ENCODE data around the gene ENC1. TPM values are rescaled to one million over a fixed set of nuclear protein-coding genes. Genes with fewer than 3 reads are reported as not detected.

The ENC1 gene
- total and polyA plus RNA-seq, 2 of the 4 experiments (the other 2 are of a cell fraction) = 25.6 to 70.8 TPM

GRCh38 chr5:74582853-74583252 is 57.7 kb downstream of the ENC1 start:
- dilution Hi-C loops (cut with HindIII; ENCODE audit: low sequenced_read_pairs, unreplicated experiment) = no loop called here
- no peaks in the 10 kb centered on the region for H3K79me1 ChIP-seq (ENCODE audit: low read depth in 1 of 2, low read length in 2 of 2)
- H3K4me1 ChIP-seq (ENCODE audit: control insufficient read depth, insufficient read depth, low read length) = no peaks in the 10 kb centered on the region
- TF ChIP-seq USF2 (IDR thresholded peaks at IDR 0.05; ENCODE audit: low read depth, low read length) = no peak
- TF ChIP-seq POLR2A (IDR thresholded peaks at IDR 0.05; ENCODE audit: low read depth, low read length) = no peak
- no peak for TF ChIP-seq FOS (IDR thresholded peaks at IDR 0.05; ENCODE audit: low read depth, low read length)
- TF ChIP-seq NFE2L2 (IDR thresholded peaks at IDR 0.05; ENCODE audit: low read depth, low read length) = no peak
- TF ChIP-seq CTCF (conservative IDR thresholded peaks at IDR 0.05; ENCODE audit: low read depth, low read length) = no peak
- no peak for TF ChIP-seq RFX5 (IDR thresholded peaks at IDR 0.05; ENCODE audit: low read depth, low read length)
- TF ChIP-seq MAZ (IDR thresholded peaks at IDR 0.05; ENCODE audit: borderline replicate concordance, low read depth, low read length) = no peak
- H3K9me3 ChIP-seq (ENCODE audit: control insufficient read depth, insufficient read depth, low read length) = no peaks in the 10 kb centered on the region
- no peak overlapping the region for H3K4me3 ChIP-seq (ENCODE audit: insufficient read depth, low read depth, low read length)
- H3K27ac ChIP-seq (ENCODE audit: insufficient read depth, low read length) = no peak overlapping the region
- intact Hi-C loops (cut with micrococcal nuclease) = no loop called here
- no peak overlapping the region for H3K23ac ChIP-seq (ENCODE audit: low read depth, low read length)
- H3K14ac ChIP-seq (replicated peaks; ENCODE audit: low read depth, low read length) = no peak overlapping the region
- ATAC-seq (ENCODE audit: low read depth) (no peak), DNase-seq (no peak)
- H4K91ac ChIP-seq (ENCODE audit: insufficient read depth, low read depth, low read length) = no peak overlapping the region
- ChIA-PET POLR2A (ENCODE audit: unreplicated experiment) (no interaction called here), CTCF (no interaction called here)
- in situ Hi-C loops (cut with MboI; ENCODE audit: low sequenced_read_pairs) = no loop called here
- H3K18ac ChIP-seq (ENCODE audit: low read depth, low read length) = no peak overlapping the region
- H2BK15ac ChIP-seq (ENCODE audit: low read depth, low read length) = no peak overlapping the region
- no peak overlapping the region for H2AK5ac ChIP-seq (ENCODE audit: low read depth, low read length)
- no peak overlapping the region for H2AFZ ChIP-seq (replicated peaks; ENCODE audit: low read length, poor library complexity)
- H4K20me1 ChIP-seq (ENCODE audit: insufficient read depth, low read length) = no peaks in the 10 kb centered on the region
- no peaks in the 10 kb centered on the region for H3K9me1 ChIP-seq (ENCODE audit: insufficient read depth, low read length)
- H2BK5ac ChIP-seq (ENCODE audit: low read depth, low read length, poor library complexity, severe bottlenecking) = no peak overlapping the region
- no TSS peak for BruUV-seq (replicated peaks)
- H3K36me3 ChIP-seq (ENCODE audit: control insufficient read depth, insufficient read depth, low read length) = no peaks in the 10 kb centered on the region
- H3K56ac ChIP-seq (ENCODE audit: extremely low read depth, insufficient read depth, low read length) = no peak overlapping the region
- H3K4me2 ChIP-seq (ENCODE audit: low read depth, low read length) = no peak overlapping the region
- H2BK20ac ChIP-seq (ENCODE audit: low read depth, low read length) = no peak overlapping the region
- no peak overlapping the region for H4K5ac ChIP-seq (ENCODE audit: low read depth, low read length)
- H3K27me3 ChIP-seq (ENCODE audit: control insufficient read depth, insufficient read depth, low read length) = peaks cover 1% of the 10 kb centered on the region; the same call in 1 of the 2 replicates
- no peak overlapping the region for H3K9ac ChIP-seq (ENCODE audit: low read depth, low read length)
- H3K4ac ChIP-seq (ENCODE audit: low read depth, low read length) = no peak overlapping the region
- no peak overlapping the region for H2BK120ac ChIP-seq (ENCODE audit: low read depth, low read length)
- 89% methylated on average over 3 of the region's 4 CpGs; no CpG with 5 or more reads in 1 of the 2 experiments for WGBS, 2 experiments (ENCODE audit: extremely low coverage in 2 of 2, insufficient read length in 1 of 2)
- no peak overlapping the region for H4K8ac ChIP-seq (ENCODE audit: low read depth in 2 of 2, low read length in 2 of 2)
- H2AK9ac ChIP-seq (replicated peaks; ENCODE audit: low read depth, low read length, poor library complexity) = no peak overlapping the region

Measured in IMR-90 (cell line).